Hematopoietic multipotent progenitor cell treated with erythropoietin and hydrocortisone succinate and interleukin-3 and kit ligand, for 6 days (in vitro differentiated cells): ENCODE results near the gene SERHL2.
"Not testable (repeated sequence)": the region's sequence is repeated elsewhere in the genome, so short reads cannot be mapped to it uniquely, and the experiment has no call there.

Source experiments
- DNase-seq: peaks from one replicate; pipeline ENCODE4 v3.0.0-alpha.2; 2015

The SERHL2 gene, protein sequence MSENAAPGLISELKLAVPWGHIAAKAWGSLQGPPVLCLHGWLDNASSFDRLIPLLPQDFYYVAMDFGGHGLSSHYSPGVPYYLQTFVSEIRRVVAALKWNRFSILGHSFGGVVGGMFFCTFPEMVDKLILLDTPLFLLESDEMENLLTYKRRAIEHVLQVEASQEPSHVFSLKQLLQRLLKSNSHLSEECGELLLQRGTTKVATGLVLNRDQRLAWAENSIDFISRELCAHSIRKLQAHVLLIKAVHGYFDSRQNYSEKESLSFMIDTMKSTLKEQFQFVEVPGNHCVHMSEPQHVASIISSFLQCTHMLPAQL

GRCh38 chr22:42553475-42554361 is at the start of gene SERHL2:
Gene SERHL2, plus strand, starts transcription at chr22:42553956. Its CDS starts 65 bp downstream, at chr22:42554021.
- DNase-seq = peak; percentile 97

GRCh38 chr22:42508327-42508974 is 45.3 kb upstream of the SERHL2 start:
- peak; percentile 19 for DNase-seq

- peak; percentile 19 for DNase-seq
These were observed 44.8 kb upstream of the SERHL2 start for GRCh38 chr22:42508975-42509364.

DNA sequence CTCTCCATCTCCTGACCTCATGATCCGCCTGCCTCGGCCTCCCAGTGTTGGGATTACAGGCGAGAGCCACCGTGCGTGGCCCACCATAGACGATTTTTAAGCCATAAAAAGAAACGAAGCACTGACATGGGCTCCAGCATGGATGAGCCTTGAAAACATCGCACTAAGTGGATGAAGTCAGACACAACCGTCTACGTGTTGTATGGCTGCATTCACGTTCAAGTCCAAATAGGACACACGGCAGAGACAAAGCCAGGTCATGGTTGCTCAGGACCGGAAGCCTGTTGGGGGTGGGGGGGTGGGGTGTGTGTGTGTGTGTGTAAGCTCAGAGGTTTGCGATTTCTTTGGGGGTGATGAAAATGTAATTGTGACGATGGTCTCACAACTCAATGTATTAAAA is 44.2 kb upstream of the SERHL2 start:
- no peak for DNase-seq

GRCh38 chr22:42511401-42511891 is 42.3 kb upstream of the SERHL2 start:
- no peak for DNase-seq

- not testable (repeated sequence) for DNase-seq
These were observed 41.3 kb upstream of the SERHL2 start for GRCh38 chr22:42512273-42512990.

GRCh38 chr22:42514331-42514730 is 39.4 kb upstream of the SERHL2 start:
- DNase-seq = not testable (repeated sequence)

GRCh38 chr22:42515304-42515703 is 38.5 kb upstream of the SERHL2 start:
- not testable (repeated sequence) for DNase-seq

DNA sequence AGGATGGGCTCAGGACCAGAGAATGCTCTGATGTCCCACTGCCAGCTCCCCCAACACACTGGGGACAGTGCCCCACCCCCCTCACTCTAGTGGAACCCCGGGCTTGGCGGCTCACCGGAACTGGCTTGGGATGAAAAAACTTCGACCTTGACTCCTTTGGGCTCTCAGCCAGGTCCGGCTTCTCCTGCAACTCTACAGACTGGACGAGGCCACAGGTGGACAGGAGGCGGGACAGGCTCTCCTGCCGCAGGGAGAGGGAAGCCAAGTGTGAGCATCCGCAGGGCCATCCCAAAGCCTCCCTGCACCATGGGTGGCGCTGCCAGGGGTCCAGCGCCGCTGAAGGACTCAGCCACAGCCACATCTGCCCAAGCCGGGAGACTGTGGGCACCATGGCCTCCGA is 37.9 kb upstream of the SERHL2 start:
- no peak for DNase-seq

GRCh38 chr22:42517103-42517502 is 36.7 kb upstream of the SERHL2 start:
- not testable (repeated sequence) for DNase-seq

GRCh38 chr22:42518638-42519524 is 34.9 kb upstream of the SERHL2 start:
- DNase-seq = not testable (repeated sequence)

GRCh38 chr22:42519525-42520401 is 34.0 kb upstream of the SERHL2 start, which contains the start of gene RRP7A:
Gene RRP7A, minus strand, starts transcription at chr22:42519796. Its CDS starts 10 bp downstream, at chr22:42519786.
- DNase-seq = peak; percentile 95

- no peak for DNase-seq
These were observed 32.6 kb upstream of the SERHL2 start for GRCh38 chr22:42521228-42521546.

DNA sequence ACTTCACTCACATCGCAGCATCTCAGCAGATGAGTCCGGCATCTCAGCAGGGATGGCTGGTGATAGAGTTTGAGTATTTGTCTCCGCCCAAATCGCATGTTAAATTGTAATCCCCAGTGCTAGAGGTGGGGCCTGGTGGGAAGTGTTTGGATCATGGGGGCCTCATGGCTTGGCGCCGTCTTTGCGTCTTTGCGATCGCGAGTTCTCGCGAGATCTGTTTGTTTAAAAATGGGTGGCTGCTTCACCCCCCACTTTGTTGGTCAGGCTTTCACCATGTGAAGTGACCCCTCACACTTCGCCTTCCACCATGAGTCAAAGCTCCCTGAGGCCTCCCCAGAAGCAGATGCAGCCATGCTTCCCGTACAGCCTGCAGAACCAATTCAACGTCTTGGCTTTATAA is 31.2 kb upstream of the SERHL2 start:
- DNase-seq = no peak

- DNase-seq = no peak
These were observed 25.0 kb upstream of the SERHL2 start for GRCh38 chr22:42528591-42529307.

GRCh38 chr22:42529435-42529834 is 24.3 kb upstream of the SERHL2 start:
- DNase-seq = not testable (repeated sequence)

- not testable (repeated sequence) for DNase-seq
These were observed 22.2 kb upstream of the SERHL2 start for GRCh38 chr22:42531401-42532084.

DNA sequence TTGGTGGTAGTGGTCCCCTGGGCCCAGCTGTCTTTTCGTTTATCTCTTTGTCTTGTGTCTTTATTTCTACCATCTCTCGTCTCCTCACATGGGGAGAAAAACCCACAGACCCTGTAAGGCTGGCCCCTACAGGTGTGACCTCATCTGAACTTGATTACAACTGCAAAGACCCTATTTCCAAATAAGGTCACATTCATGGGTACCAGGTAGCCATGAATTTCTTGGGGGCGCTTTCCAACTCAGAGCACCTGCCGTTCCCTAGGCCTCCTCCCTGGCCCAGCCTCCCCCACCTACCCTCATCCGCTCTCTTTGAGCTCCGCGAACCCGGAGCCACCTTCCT is 20.1 kb upstream of the SERHL2 start:
- DNase-seq = no peak

GRCh38 chr22:42535082-42535731 is 18.5 kb upstream of the SERHL2 start:
- not testable (repeated sequence) for DNase-seq
